Peyer's patch (tissue), 4 donors: ENCODE results near the gene NRTN.

Experiments
- CTCF ChIP-seq, 6 experiments: fragments of 450-650 bp in 4 of 6; fragments of 200-600 bp in 2 of 6; sonication (generic) in 1 of 6; IDR thresholded peaks; one replicate each; pipeline ENCODE4 v1.5.1; 2017 to 2019; ENCODE audit warnings: antibody characterized with exemption in 6 of 6, mild to moderate bottlenecking in 3 of 6, moderate library complexity in 1 of 6
- POLR2A ChIP-seq, 2 donors: fragments of 450-650 bp; IDR thresholded peaks; one replicate each; pipeline ENCODE4 v1.5.1; 2017; ENCODE audit warnings: antibody characterized with exemption in 2 of 2, mild to moderate bottlenecking in 2 of 2, moderate library complexity in 2 of 2

GRCh38 chr19:5873617-5874199 is 68.8 kb downstream of the NRTN start:
- TF ChIP-seq CTCF (IDR thresholded peaks at IDR 0.05) = no peak
- TF ChIP-seq POLR2A (IDR thresholded peaks at IDR 0.05) = no peak
